Pancreas (tissue), 10 donors: Measurements from ENCODE around the gene ALK. TPM values are rescaled to one million over a fixed set of nuclear protein-coding genes. Genes with fewer than 3 reads are reported as not detected.

Experiments used
- ATAC-seq, 4 donors: fragments of 200-7000 bp; cut with Tn5 transposase; one replicate each; pipeline versions ENCODE4 v1.8.0 to v1.9.1; 2020; ENCODE audit warnings: mild to moderate bottlenecking in 4 of 4, moderate library complexity in 4 of 4
- DNase-seq, 6 donors: peaks; one replicate each; pipeline ENCODE4 v3.0.0-alpha.2; 2020
- FAIRE-seq: peaks from 2 replicates; lab custom pipeline; 2012; peaks lifted over from hg19 to GRCh38; lab: Jason Lieb, UNC
- H3K27ac ChIP-seq, 4 donors: fragments of 200-600 bp; sonication (generic); 1 replicate in 3 of 4; 2 replicates in 1 of 4; pipeline versions ENCODE4 v1.5.0 to v1.8.0; 2020
- H3K27me3 ChIP-seq, 4 donors: fragments of 200-600 bp; one replicate each; pipeline ENCODE4 v1.8.0; 2021
- H3K36me3 ChIP-seq, 3 donors: fragments of 200-600 bp; sonication (generic) in 1 of 3; one replicate each; pipeline versions ENCODE4 v1.5.0 to v1.8.0; 2020 to 2021
- H3K4me1 ChIP-seq, 3 donors: fragments of 200-600 bp; one replicate each; pipeline ENCODE4 v1.8.0; 2021
- H3K4me3 ChIP-seq, 4 donors: fragments of 200-600 bp; sonication (generic) in 2 of 4; one replicate each; pipeline versions ENCODE4 v1.5.0 to v1.8.0; 2020 to 2021
- H3K9me3 ChIP-seq, 4 donors: fragments of 200-600 bp; one replicate each; pipeline ENCODE4 v1.8.0; 2021
- CTCF ChIP-seq, 4 donors: fragments of 200-600 bp; sonication (generic) in 3 of 4; IDR thresholded peaks; one replicate each; pipeline versions ENCODE4 v1.5.0 to v1.8.0; 2021; ENCODE audit warnings: antibody characterized with exemption in 4 of 4
- WGBS, 2 donors: extraction: QIAGEN DNeasy Blood & Tissue Kit; methylation state at CpG; one replicate each; pipeline ENCODE4 v1.1.7; 2013; 5-methylcytosine and 5-hydroxymethylcytosine counted together
- intact Hi-C, 3 donors: fragments of 100-400 bp; cut with DNase I; formaldehyde crosslinking; loops; one replicate each; pipeline versions ENCODE4 v1.11.1 to v1.14.2; 2022
- polyA plus RNA-seq, 2 donors: library from polyadenylated mRNA; stranded (reverse); fragments of 200-250 nt; gene quantifications; one replicate each; pipeline ENCODE4 v1.2.3, GENCODE V29; 2013
- total RNA-seq, 6 donors: library from RNA; stranded (reverse); fragmentation: NEBNext Ultra II Directional in 4 of 6; extraction: Animal tissue kit (Norgen Biotek cat#: 25700) in 4 of 6; gene quantifications; one replicate each; pipeline versions ENCODE4 v1.2.1 to v1.2.4, GENCODE V29; 2021 to 2023
- donor health status: healthy with polysubstance abuse.
- donor health status: DM: no; HTN: no; CAD: no; lungs with moderate emphysema.
- donor health status: DM: no; HTN: no; CAD: no.
- donor health status: control.
- donor health status: control.
- donor health status: Bipolar disorder and iron deficiency.
- donor health status: DM: yes; HTN: yes; CAD: no.
- donor health status: DM: no; HTN: no; CAD: no.
- donor health status: DM: no; HTN: no; CAD: no.
- donor health status: DM: yes; HTN: yes; CAD: no.

The ALK gene
- total and polyA plus RNA-seq, 8 donors = 0.05 to 0.17 (median 0.09) TPM; not detected in 2

- no peak overlapping the region for H3K4me3 ChIP-seq
Measured at GRCh38 chr2:29174937-29175336, 746.4 kb downstream of the ALK start.

GRCh38 chr2:29166242-29167039 is 754.9 kb downstream of the ALK start:
- no peak for TF ChIP-seq CTCF (IDR thresholded peaks at IDR 0.05)
- WGBS, 2 donors = 71 to 95% methylated on average over 1 of the region's 1 CpG
- intact Hi-C loops = no loop called here
- Histone ChIP-seq H3K4me1 (peaks cover 0 to 2% (median 0%) of the 10 kb centered on the region in 3 donors), H3K36me3 (no peaks in the 10 kb centered on the region), H3K9me3 (no peaks in the 10 kb centered on the region), H3K27ac (no peak overlapping the region), H3K4me3 (no peak overlapping the region), H3K27me3 (no peaks in the 10 kb centered on the region)
- FAIRE-seq = no peak
- ATAC-seq = no peak
- no peak for DNase-seq

More at GRCh38 chr2:29174937-29175336, 746.4 kb downstream of the ALK start:
- H3K27ac ChIP-seq = no peak overlapping the region
- no peaks in the 10 kb centered on the region for H3K36me3 ChIP-seq
- 67 to 74% methylated on average over 2 of the region's 2 CpGs for WGBS, 2 donors
- DNase-seq = no peak
- no peaks in the 10 kb centered on the region for H3K4me1 ChIP-seq
- intact Hi-C loops = no loop called here
- H3K9me3 ChIP-seq = no peaks in the 10 kb centered on the region
- H3K27me3 ChIP-seq = no peaks in the 10 kb centered on the region
- ATAC-seq = no peak
- TF ChIP-seq CTCF (IDR thresholded peaks at IDR 0.05) = no peak
- FAIRE-seq = no peak

- no peak for FAIRE-seq
- ATAC-seq = peak in 3 of 4 donors; percentile 48 to 60 (median 51)
Measured at GRCh38 chr2:29165362-29166241, 755.8 kb downstream of the ALK start.

GRCh38 chr2:29164091-29164846 is 757.1 kb downstream of the ALK start:
- Histone ChIP-seq H3K27me3 (no peaks in the 10 kb centered on the region), H3K36me3 (no peaks in the 10 kb centered on the region), H3K4me1 (peaks cover 0 to 2% (median 0%) of the 10 kb centered on the region in 3 donors), H3K9me3 (no peaks in the 10 kb centered on the region), H3K27ac (no peak overlapping the region), H3K4me3 (no peak overlapping the region)
- DNase-seq = no peak
- FAIRE-seq = no peak
- no peak for ATAC-seq
- intact Hi-C loops = no loop called here
- TF ChIP-seq CTCF (IDR thresholded peaks at IDR 0.05) = no peak
- 86 to 95% methylated on average over 5 of the region's 5 CpGs for WGBS, 2 donors

More at GRCh38 chr2:29165362-29166241, 755.8 kb downstream of the ALK start:
- no peaks in the 10 kb centered on the region for H3K36me3 ChIP-seq
- intact Hi-C loops = no loop called here
- H3K4me3 ChIP-seq = no peak overlapping the region
- no peak overlapping the region for H3K27ac ChIP-seq
- H3K27me3 ChIP-seq = no peaks in the 10 kb centered on the region
- no peak for TF ChIP-seq CTCF (IDR thresholded peaks at IDR 0.05)
- no peak for DNase-seq
- peaks cover 0 to 2% (median 0%) of the 10 kb centered on the region in 3 donors for H3K4me1 ChIP-seq
- no peaks in the 10 kb centered on the region for H3K9me3 ChIP-seq
- 48 to 52% methylated on average over 8 of the region's 8 CpGs for WGBS, 2 donors
